Measurements from ENCODE around the gene GALNT12.

GRCh38 chr9:98793031-98793430 is 14.4 kb upstream of the GALNT12 start:
- TF ChIP-seq EP300 (IDR thresholded peaks at IDR 0.05; ENCODE audit: borderline replicate concordance) (no peak), MAX (IDR thresholded peaks at IDR 0.05) (no peak), TAF1 (IDR thresholded peaks at IDR 0.05; ENCODE audit: low read depth) (no peak), TEAD4 (IDR thresholded peaks at IDR 0.05) (no peak)
